ENCODE measurements around the gene TASL.

The TASL gene

GRCh38 chrX:30590368-30590767, 12.8 kb upstream of the TASL start:
- Histone ChIP-seq H3K27ac (ENCODE audit: extremely low read depth, low read depth, low read length) (no peak overlapping the region), H3K4me1 (ENCODE audit: control insufficient read depth, insufficient read depth, low read length) (no peaks in the 10 kb centered on the region), H3K9me3 (ENCODE audit: control insufficient read depth, insufficient read depth, low read depth, low read length) (no peaks in the 10 kb centered on the region), H3K36me3 (ENCODE audit: control insufficient read depth in 2 of 2, insufficient read depth in 1 of 2, low read length in 2 of 2) (no peaks in the 10 kb centered on the region), H3K4me3 (ENCODE audit: low read depth, low read length) (no peak overlapping the region)
- ChIA-PET CTCF (interaction anchor here (0.7 kb wide), 1 partner anchor 425 kb away, joined by 3 read pairs; no protein-coding TSS in a partner anchor), POLR2A (no interaction called here)
- no peak for TF ChIP-seq SETDB1 (IDR thresholded peaks at IDR 0.05; ENCODE audit: insufficient read length, low read length)
- no peak for TF ChIP-seq ZNF558 (tag by site-specific recombination; IDR thresholded peaks at IDR 0.05)
- no peak for TF ChIP-seq ZNF148 (tag by site-specific recombination; IDR thresholded peaks at IDR 0.05; ENCODE audit: borderline replicate concordance)
- no peak for TF ChIP-seq ZNF266 (tag by site-specific recombination; IDR thresholded peaks at IDR 0.05; ENCODE audit: low read depth)
- TF ChIP-seq ZSCAN23 (tag by site-specific recombination; IDR thresholded peaks at IDR 0.05) = no peak
- TF ChIP-seq ZBTB17 (tag by site-specific recombination; IDR thresholded peaks at IDR 0.05) = no peak
- TF ChIP-seq ZNF223 (tag by site-specific recombination; IDR thresholded peaks at IDR 0.05) = no peak
- TF ChIP-seq ZEB2 (tag by site-specific recombination; IDR thresholded peaks at IDR 0.05) = no peak
- no peak for TF ChIP-seq ZXDB (tag by site-specific recombination; IDR thresholded peaks at IDR 0.05)
- TF ChIP-seq ZNF239 (tag by site-specific recombination; IDR thresholded peaks at IDR 0.05) = no peak
- TF ChIP-seq ZNF560 (tag by site-specific recombination; IDR thresholded peaks at IDR 0.05; ENCODE audit: borderline replicate concordance) = no peak
- TF ChIP-seq ZNF521 (tag by site-specific recombination; IDR thresholded peaks at IDR 0.05) = no peak
- no peak for TF ChIP-seq ZNF473 (tag by site-specific recombination; IDR thresholded peaks at IDR 0.05)

- Histone ChIP-seq H3K4me1 (ENCODE audit: control insufficient read depth, insufficient read depth, low read length) (no peaks in the 10 kb centered on the region), H3K9me3 (ENCODE audit: control insufficient read depth, insufficient read depth, low read depth, low read length) (no peaks in the 10 kb centered on the region), H3K27ac (ENCODE audit: extremely low read depth, low read depth, low read length) (no peak overlapping the region), H3K36me3 (ENCODE audit: control insufficient read depth in 2 of 2, insufficient read depth in 1 of 2, low read length in 2 of 2) (no peaks in the 10 kb centered on the region), H3K4me3 (ENCODE audit: low read depth, low read length) (no peak overlapping the region)
- CTCF ChIA-PET = no interaction called here
- TF ChIP-seq ZNF132 (tag by site-specific recombination; IDR thresholded peaks at IDR 0.05; ENCODE audit: borderline replicate concordance) (no peak), ZNF664 (tag by site-specific recombination; IDR thresholded peaks at IDR 0.05) (no peak), ZNF747 (tag by site-specific recombination; IDR thresholded peaks at IDR 0.05) (no peak), ZNF133 (tag by site-specific recombination; IDR thresholded peaks at IDR 0.05) (no peak), HOXD13 (CRISPR knock-in tag; IDR thresholded peaks at IDR 0.05; ENCODE audit: borderline replicate concordance) (no peak), ZNF211 (tag by site-specific recombination; IDR thresholded peaks at IDR 0.05; ENCODE audit: low read depth) (no peak), KLF1 (tag by site-specific recombination; IDR thresholded peaks at IDR 0.05) (no peak), ZNF549 (tag by site-specific recombination; IDR thresholded peaks at IDR 0.05) (no peak), OVOL3 (tag by site-specific recombination; IDR thresholded peaks at IDR 0.05) (no peak)
- POLR2A ChIA-PET = no interaction called here
Observed at GRCh38 chrX:30589146-30589888, 11.8 kb upstream of the TASL start.

GRCh38 chrX:30586516-30586915, 8.9 kb upstream of the TASL start:
- Histone ChIP-seq H3K36me3 (ENCODE audit: control insufficient read depth in 2 of 2, insufficient read depth in 1 of 2, low read length in 2 of 2) (no peaks in the 10 kb centered on the region), H3K27ac (ENCODE audit: extremely low read depth, low read depth, low read length) (no peak overlapping the region), H3K9me3 (ENCODE audit: control insufficient read depth, insufficient read depth, low read depth, low read length) (no peaks in the 10 kb centered on the region), H3K4me1 (ENCODE audit: control insufficient read depth, insufficient read depth, low read length) (no peaks in the 10 kb centered on the region), H3K4me3 (ENCODE audit: low read depth, low read length) (no peak overlapping the region)
- CTCF ChIA-PET = interaction anchor here (0.6 kb wide), 1 partner anchor 15 kb away, joined by 4 read pairs; no protein-coding TSS in a partner anchor
- POLR2A ChIA-PET = no interaction called here
- TF ChIP-seq ZBTB1 (tag by site-specific recombination; IDR thresholded peaks at IDR 0.05) (no peak), ZBTB7A (tag by site-specific recombination; IDR thresholded peaks at IDR 0.05; ENCODE audit: low read depth) (no peak), SP7 (tag by site-specific recombination; IDR thresholded peaks at IDR 0.05) (no peak), ZNF175 (tag by site-specific recombination; IDR thresholded peaks at IDR 0.05) (no peak)

Data from HEK293 (cell line).